ENCODE results near the gene GPR152. TPM values are rescaled to one million over a fixed set of nuclear protein-coding genes. Genes with fewer than 3 reads are reported as not detected.

Gene GPR152
- total RNA-seq, 2 experiments from 2014 or later = not detected

GRCh38 chr11:67442504-67443404 is 9.8 kb downstream of the GPR152 start:
- TF ChIP-seq CTCF (conservative IDR thresholded peaks at IDR 0.05; ENCODE audit: low read length) = no peak
- no peak for TF ChIP-seq EZH2phosphoT487 (IDR thresholded peaks at IDR 0.05; ENCODE audit: borderline replicate concordance, low read depth, low read length)
- peak; percentile 29 for DNase-seq (ENCODE audit: low spot score)
- no peaks in the 10 kb centered on the region for H3K9me3 ChIP-seq (ENCODE audit: low read length)
- intact Hi-C loops (cut with micrococcal nuclease; ENCODE audit: unreplicated experiment) = loop anchor here (1.0 to 2.0 kb wide), 2 partner anchors 26 to 42 kb away; no protein-coding TSS in a partner anchor
- no TSS peak for BruUV-seq (replicated peaks)
- peak overlapping the region; percentile 82 for H3K4me2 ChIP-seq (ENCODE audit: low read length)
- H2AFZ ChIP-seq (ENCODE audit: low read length) = no peak overlapping the region
- POLR2A ChIA-PET = interaction anchor here (0.6 to 1.4 kb wide), 6 partner anchors 16 to 43 kb away, joined by 3 to 6 read pairs (median 3); no protein-coding TSS in a partner anchor
- peaks cover 9% of the 10 kb centered on the region; the same call in 1 of the 2 replicates for H3K36me3 ChIP-seq (ENCODE audit: insufficient read depth, low read length)
- no peaks in the 10 kb centered on the region for H3K9me2 ChIP-seq (ENCODE audit: insufficient read depth, low read length)
- CTCF ChIA-PET (ENCODE audit: unreplicated experiment) = interaction anchor here (0.6 kb wide), 1 partner anchor 39 kb away, joined by 3 read pairs; the partner anchor contains the start of gene TBC1D10C
- H3K27ac ChIP-seq (ENCODE audit: low read depth, low read length, poor library complexity, severe bottlenecking) = peak overlapping the region; percentile 94
- H4K20me1 ChIP-seq (ENCODE audit: insufficient read depth, low read length) = no peaks in the 10 kb centered on the region
- peaks cover 4% of the 10 kb centered on the region; the same call in 1 of the 2 replicates for H3K79me2 ChIP-seq (ENCODE audit: insufficient read depth, low read depth, low read length)
- peaks cover 93% of the 10 kb centered on the region for H3K4me1 ChIP-seq (ENCODE audit: insufficient read depth, low read length, poor library complexity, severe bottlenecking)
- H3K4me3 ChIP-seq (ENCODE audit: low read depth, low read length, poor library complexity, severe bottlenecking) = peak overlapping the region; percentile 69

GRCh38 chr11:67441731-67442351 is 10.7 kb downstream of the GPR152 start:
- H2AFZ ChIP-seq (ENCODE audit: low read length) = no peak overlapping the region
- peak; percentile 65 for DNase-seq (ENCODE audit: low spot score)
- peak overlapping the region; percentile 94 for H3K27ac ChIP-seq (ENCODE audit: low read depth, low read length, poor library complexity, severe bottlenecking)
- peaks cover 86% of the 10 kb centered on the region for H3K4me1 ChIP-seq (ENCODE audit: insufficient read depth, low read length, poor library complexity, severe bottlenecking)
- no peaks in the 10 kb centered on the region for H3K9me3 ChIP-seq (ENCODE audit: low read length)
- H4K20me1 ChIP-seq (ENCODE audit: insufficient read depth, low read length) = no peaks in the 10 kb centered on the region
- H3K4me3 ChIP-seq (ENCODE audit: low read depth, low read length, poor library complexity, severe bottlenecking) = peak overlapping the region; percentile 69
- BruUV-seq (replicated peaks) = no TSS peak
- intact Hi-C loops (cut with micrococcal nuclease; ENCODE audit: unreplicated experiment) = loop anchor here (2.0 kb wide), 1 partner anchor 43 kb away; no protein-coding TSS in a partner anchor
- H3K9me2 ChIP-seq (ENCODE audit: insufficient read depth, low read length) = no peaks in the 10 kb centered on the region
- H3K4me2 ChIP-seq (ENCODE audit: low read length) = peak overlapping the region; percentile 82
- CTCF ChIA-PET (ENCODE audit: unreplicated experiment) = no interaction called here
- peaks cover 10% of the 10 kb centered on the region; the same call in 1 of the 2 replicates for H3K79me2 ChIP-seq (ENCODE audit: insufficient read depth, low read depth, low read length)
- POLR2A ChIA-PET = interaction anchor here (0.8 kb wide), 1 partner anchor 41 kb away, joined by 3 read pairs; the partner anchor contains the start of gene PPP1CA
- peaks cover 13% of the 10 kb centered on the region for H3K36me3 ChIP-seq (ENCODE audit: insufficient read depth, low read length)
- TF ChIP-seq CTCF (conservative IDR thresholded peaks at IDR 0.05; ENCODE audit: low read length) = no peak
- TF ChIP-seq EZH2phosphoT487 (IDR thresholded peaks at IDR 0.05; ENCODE audit: borderline replicate concordance, low read depth, low read length) = no peak
